Endothelial cell of umbilical vein (primary cell): ENCODE measurements around the gene FABP6.

Source experiments
- JUN ChIP-seq: IDR thresholded peaks from 2 replicates; pipeline ENCODE4 v1.6.1; 2011; ENCODE audit warnings: borderline replicate concordance, low read depth; ENCODE audit not compliant: insufficient read length, insufficient read depth
- TF ChIP-seq, protein P1 (sequence below): IDR thresholded peaks from 2 replicates; pipeline ENCODE4 v1.6.1; 2011; ENCODE audit not compliant: insufficient read depth, insufficient read length
- TF ChIP-seq, protein P2 (sequence below), 2 donors: IDR thresholded peaks; 1 replicate in 1 of 2; 2 replicates in 1 of 2; pipeline ENCODE4 v1.5.1; 2011; ENCODE audit warnings: low read length in 2 of 2, mild to moderate bottlenecking in 2 of 2, moderate library complexity in 2 of 2, control low read depth in 1 of 2, inconsistent platforms in 1 of 2, low read depth in 1 of 2; ENCODE audit not compliant: insufficient read depth in 1 of 2; ENCODE audit errors: extremely low read depth in 1 of 2

DNA sequence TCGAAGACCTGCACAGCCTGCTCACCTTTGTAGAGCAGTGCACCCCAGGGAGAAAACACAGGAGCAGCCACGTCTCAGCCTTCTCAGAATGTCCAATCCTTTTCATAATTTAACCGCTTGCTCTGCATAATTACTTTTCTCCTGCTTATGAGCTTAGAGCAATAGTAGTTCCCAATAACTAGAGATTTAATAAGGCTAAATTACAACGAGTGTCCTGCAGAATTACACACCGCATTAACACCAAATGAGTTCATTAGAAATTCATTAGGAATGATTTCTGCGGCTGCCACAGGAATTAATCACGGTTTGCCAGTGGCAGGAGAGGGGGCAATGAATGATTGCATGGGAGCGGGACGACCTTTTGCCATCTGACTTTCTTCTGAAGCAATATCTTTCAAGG, 18.7 kb upstream of the FABP6 start:
- TF ChIP-seq, protein P1, sequence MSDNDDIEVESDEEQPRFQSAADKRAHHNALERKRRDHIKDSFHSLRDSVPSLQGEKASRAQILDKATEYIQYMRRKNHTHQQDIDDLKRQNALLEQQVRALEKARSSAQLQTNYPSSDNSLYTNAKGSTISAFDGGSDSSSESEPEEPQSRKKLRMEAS = no peak
- TF ChIP-seq, protein P2, sequence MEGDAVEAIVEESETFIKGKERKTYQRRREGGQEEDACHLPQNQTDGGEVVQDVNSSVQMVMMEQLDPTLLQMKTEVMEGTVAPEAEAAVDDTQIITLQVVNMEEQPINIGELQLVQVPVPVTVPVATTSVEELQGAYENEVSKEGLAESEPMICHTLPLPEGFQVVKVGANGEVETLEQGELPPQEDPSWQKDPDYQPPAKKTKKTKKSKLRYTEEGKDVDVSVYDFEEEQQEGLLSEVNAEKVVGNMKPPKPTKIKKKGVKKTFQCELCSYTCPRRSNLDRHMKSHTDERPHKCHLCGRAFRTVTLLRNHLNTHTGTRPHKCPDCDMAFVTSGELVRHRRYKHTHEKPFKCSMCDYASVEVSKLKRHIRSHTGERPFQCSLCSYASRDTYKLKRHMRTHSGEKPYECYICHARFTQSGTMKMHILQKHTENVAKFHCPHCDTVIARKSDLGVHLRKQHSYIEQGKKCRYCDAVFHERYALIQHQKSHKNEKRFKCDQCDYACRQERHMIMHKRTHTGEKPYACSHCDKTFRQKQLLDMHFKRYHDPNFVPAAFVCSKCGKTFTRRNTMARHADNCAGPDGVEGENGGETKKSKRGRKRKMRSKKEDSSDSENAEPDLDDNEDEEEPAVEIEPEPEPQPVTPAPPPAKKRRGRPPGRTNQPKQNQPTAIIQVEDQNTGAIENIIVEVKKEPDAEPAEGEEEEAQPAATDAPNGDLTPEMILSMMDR (IDR thresholded peaks at IDR 0.05; ENCODE audit: extremely low read depth in 1 of 2, insufficient read depth in 1 of 2, low read depth in 1 of 2, low read length in 2 of 2) = no peak
- no peak for TF ChIP-seq JUN
